ENCODE data around the gene EXOC1L.
"Not testable (repeated sequence)": the region's sequence is repeated elsewhere in the genome, so short reads cannot be mapped to it uniquely, and the experiment has no call there.

The EXOC1L gene

GRCh38 chr4:55838952-55839351 is 19.4 kb downstream of the EXOC1L start:
- no peak for DNase-seq

DNA sequence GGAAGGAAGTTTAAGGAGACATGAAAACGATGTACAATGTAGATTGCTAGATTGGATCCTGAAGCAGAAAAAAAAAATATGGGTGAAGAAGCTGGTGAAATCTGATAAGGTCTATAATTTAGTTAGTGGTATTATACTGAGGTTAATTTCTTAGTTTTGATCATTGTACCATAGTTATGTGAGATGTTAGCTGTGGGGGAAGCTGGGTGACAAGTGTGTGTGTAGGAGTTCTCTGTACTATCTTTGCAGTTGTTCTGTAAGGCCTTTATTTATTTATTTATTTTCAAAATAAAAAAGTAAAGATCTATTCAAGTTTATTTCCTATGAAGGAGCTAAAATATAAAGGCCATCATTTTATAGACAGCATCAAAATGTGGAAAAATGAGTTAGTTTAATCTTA is 21.4 kb downstream of the EXOC1L start:
- no peak for DNase-seq

GRCh38 chr4:55841373-55842239 is 22.0 kb downstream of the EXOC1L start:
- DNase-seq: not testable (repeated sequence)

DNA sequence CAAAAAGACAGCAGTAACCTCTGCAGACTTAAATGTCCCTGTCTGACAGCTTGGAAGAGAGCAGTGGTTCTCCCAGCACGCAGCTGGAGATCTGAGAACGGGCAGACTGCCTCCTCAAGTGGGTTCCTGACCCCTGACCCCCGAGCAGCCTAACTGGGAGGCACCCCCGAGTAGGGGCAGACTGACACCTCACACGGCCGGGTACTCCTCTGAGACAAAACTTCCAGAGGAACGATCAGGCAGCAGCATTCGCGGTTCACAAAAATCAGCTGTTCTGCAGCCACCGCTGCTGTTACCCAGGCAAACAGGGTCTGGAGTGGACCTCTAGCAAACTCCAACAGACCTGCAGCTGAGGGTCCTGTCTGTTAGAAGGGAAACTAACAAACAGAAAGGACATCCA is 22.7 kb downstream of the EXOC1L start:
- DNase-seq: not testable (repeated sequence)

DNA sequence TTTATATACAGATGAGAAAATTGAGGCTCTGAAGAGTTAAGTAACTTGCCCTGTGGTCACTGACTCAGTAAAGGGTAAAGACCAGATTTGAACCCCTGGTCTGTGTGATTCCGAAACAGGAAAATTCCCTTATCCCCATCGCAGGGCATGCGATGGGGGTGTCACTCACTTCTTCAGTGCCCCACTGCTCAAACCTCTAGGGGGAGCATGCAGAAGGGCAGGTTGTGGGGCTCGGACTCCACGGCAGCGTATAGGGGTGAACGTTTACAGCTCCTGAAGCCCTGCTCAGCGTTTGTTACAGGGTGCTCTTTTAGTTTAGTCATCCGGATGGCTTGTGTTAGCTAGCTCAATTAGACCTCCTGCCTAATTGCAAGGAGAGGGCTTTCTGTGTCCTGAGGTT is 30.1 kb downstream of the EXOC1L start:
- no peak for DNase-seq

DNA sequence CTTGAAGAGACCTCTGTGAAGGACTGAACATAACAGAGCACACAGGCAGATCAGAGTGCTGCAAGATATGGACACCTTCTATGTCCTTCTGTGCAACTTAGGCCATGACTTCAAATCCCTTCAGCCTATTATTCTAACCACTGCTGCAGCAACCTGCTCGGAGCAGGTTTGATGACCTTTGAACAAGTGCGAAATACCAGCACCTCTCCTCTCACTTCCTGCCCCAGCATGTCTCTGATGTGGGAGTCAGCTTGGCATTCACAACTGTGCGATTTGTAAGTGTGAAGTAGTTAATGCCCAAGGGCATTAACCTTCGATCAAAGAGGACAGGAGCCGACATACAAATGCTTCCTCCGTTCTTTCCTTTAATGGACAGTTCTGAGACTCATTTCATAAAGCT is 32.3 kb downstream of the EXOC1L start:
- DNase-seq: no peak

DNA sequence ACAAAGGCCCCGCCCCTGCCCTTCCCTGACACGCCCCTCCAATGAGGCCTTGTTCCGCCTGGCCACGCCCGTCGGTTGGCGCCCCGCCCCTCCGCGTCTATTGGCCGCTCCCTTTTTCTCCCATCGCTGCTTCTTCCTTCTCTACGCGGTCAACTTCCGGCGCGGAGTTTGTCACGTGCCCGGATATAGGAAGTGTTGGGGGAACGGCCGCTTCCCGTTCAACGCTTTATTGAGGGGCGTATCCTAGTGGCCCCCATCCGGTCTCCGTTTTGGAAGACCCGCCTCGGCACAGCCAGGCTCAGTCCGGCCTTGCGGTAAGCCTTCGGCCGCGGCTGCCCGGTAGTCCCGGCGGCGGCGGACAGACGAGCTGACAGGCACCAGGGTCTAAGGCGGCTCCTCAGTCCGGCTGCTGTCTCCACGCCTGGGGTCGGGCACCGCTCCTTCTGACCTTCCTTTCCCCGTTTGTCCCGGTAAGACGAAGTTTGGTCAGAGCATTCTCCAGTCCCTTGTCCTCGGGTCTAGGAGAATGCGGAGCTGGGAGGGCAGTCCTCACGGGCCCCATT is 34.0 kb downstream of the EXOC1L start, which contains the start of gene EXOC1:
TSS of gene EXOC1 (plus strand) at position 165 of the 563 bp plus-strand sequence. CDS start 4,676 bp downstream, outside the sequence.
- peak; percentile 98 to 99 (median 98) for DNase-seq

DNA sequence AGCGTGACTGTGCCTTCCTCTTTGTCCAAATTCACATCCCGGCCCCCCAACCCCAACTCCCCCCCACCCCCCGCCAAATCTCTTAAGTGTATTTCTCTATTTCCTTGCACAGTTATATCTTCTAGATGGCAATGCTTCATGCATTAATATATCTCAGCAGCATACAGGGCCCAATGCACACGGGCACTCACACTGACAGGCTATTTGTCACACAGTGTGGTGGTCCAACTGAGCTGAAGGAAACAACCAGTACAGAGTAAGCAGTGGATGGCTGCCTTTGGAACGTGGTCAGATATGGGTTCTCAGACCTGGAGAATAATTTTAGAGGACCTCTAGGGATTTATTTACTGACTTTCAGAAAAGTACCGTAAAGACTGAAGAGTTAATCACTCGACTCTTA is 34.5 kb downstream of the EXOC1L start:
- peak in 2 of 3 donors; percentile 2 to 3 for DNase-seq

DNA sequence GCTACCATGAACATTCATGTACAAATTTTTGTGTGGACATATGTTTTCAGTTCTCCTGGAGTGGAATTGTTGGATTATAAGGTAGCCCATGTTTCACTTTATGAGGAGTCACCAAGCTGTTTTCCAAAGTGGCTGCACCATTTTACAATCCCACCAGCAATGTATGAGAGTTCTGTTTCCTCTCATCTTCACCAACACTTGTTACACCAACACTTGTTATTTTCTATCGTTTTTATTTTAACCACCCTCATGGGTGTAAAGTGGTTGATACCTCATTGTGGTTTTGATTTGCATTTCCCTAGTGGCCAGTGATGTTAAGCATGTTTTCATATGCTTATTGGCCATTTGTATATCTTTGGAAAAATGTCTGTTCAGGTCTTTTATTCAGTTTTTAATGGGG is 38.0 kb downstream of the EXOC1L start:
- no peak for DNase-seq

GRCh38 chr4:55859711-55860110 is 40.1 kb downstream of the EXOC1L start:
- no peak for DNase-seq

DNA sequence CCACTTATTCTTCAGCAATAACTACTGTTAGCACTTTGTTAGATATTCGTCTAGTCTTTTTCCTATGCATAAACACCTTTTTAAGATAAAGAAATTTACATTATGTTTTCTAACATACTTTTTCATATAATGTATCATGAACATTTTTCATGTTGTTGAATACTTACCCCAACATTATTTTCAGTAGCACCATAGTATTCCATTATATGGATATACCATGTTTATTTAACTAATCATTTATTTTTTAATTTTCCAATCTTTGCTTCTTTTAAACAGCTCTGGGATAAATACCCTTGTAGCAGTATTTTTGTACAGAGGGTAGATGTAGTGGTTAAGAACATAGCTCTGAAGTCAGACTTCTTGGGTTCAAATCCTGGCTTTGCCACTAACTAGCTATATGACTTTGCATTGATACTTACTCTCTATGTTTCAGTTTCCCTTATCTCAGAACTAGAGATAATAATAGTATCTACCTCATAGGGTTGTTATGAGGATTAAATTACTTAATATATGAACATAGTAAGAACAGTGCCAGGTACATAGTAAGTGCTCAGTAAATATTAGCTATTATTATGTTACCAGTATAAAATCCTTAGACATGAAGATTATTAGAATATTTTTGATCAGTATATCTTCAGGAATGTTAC is 45.1 kb downstream of the EXOC1L start:
- no peak for DNase-seq

DNA sequence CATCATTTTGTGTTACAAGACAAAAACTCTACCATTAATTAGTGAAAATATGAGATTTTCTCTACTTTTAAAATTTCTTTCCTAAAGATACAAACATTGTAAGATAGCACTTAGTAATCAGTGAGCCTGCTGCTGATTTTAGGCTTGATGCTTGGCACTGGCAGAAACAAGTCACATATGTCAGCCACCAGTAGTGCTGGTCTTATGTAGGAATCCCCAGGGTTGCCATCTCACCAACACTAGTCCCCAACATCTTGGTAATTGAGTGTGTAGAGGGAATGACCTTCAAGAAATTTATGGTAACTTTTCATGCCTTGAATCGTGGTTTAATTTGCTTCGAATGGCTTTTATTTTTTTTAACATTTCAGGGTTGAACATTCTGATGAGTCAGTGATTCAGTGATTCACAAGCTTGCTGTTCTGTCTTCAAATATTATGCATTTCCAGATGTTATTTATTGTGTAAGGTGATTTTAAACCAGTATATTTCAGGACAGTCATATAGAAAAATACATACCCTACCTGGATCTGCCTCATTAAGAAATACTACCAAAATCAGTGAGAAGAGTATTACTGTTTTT is 45.7 kb downstream of the EXOC1L start:
- DNase-seq: peak; percentile 1 to 60 (median 57)

- peak; percentile 73 to 92 (median 91) for DNase-seq
These were observed 46.8 kb downstream of the EXOC1L start for GRCh38 chr4:55866290-55866907.

DNA sequence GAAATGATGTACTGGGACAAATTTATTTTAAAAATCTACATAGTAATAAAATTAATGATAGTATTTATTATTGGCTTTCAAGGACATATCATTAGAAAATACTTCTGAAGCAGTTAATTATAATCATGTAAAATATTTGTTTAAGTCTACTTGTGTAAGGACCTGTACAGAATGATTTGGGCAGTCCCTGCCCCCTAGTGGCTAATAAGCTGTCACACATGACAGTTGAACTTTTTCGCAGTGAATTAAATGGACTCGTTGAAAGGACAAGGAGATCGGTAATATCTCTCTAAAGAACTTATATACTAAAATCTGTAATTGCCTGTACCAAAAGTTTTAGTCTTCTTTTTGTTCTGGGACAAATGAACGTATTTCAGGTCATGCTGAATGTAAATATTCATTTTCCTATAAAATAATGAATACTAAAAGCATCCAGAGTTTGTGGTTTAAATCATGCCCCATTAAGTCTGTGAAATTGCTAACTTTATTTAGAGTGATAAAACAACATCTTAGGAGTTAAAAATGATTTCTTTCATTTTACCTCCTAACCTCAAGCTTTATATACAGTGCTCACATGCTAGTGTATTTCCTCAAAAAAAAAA is 47.5 kb downstream of the EXOC1L start:
- peak; percentile 70 to 80 (median 77) for DNase-seq

DNA sequence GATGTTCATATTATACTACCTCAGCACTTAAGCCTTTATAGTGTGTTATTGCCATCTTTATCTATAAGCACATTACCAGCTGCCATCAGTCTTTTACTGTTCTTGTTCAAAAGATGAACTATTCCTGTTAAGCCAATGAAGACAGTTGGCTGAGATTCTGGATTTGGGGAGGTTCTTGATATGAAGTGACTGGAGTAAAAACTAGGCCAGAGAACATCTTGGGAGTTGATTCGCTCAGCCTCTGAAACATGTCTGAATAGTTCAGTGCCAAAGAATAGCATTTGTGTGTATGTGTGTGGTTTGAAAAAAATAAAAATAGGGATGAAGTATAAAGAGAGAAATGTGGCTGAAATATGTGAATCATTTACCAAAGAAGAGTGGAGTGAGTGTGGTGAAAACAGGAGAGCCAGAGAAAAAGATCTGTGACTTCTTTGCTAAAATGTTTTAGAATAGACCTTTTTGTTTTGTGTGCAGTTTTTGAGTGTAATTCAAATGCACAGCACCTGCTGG is 49.0 kb downstream of the EXOC1L start:
- DNase-seq: no peak

DNA sequence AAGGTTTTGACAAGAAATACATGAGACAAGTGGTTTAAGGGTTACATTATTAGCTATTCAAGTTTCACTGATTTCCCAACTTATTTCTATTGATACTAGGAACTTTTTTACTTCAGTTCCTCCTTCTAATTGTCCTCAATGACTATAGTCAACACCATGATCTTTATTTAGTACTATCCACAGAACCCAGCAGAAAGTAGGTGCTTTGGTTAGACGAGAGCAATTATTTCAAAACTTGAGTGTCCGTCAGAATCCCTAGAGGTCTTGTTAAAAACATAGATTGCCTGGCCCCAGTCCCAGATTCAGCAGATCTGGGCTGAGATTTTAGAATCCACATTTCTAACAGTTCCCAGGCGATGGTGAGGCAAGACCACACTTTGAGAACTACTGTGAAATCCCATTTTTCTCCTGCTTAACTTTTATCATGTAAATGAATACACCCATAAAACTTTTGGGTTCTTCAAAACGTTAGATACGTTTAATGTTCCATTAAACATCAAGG is 51.8 kb downstream of the EXOC1L start:
- DNase-seq: no peak

GRCh38 chr4:55874831-55875230 is 55.2 kb downstream of the EXOC1L start:
- no peak for DNase-seq

DNA sequence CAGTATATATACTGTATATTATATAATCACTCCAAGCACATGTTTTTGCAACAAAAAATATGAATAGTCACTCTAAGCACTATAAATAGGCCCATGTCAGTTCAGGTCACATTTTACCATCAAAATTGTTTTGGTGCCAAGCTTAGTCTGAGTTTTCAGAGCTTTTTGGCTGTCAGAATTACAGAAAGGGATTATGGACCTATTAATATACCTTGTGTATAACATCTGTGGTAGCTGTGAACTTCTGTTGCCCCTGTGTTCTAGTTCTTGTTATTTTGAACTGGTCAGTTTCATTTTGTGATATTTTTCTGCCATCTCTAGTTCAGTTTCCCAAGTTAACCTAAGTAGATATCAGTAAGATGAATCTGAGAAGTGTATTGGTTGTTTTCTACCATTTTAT is 56.8 kb downstream of the EXOC1L start:
- no peak for DNase-seq

GRCh38 chr4:55879224-55879623 is 59.6 kb downstream of the EXOC1L start:
- no peak for DNase-seq

DNA sequence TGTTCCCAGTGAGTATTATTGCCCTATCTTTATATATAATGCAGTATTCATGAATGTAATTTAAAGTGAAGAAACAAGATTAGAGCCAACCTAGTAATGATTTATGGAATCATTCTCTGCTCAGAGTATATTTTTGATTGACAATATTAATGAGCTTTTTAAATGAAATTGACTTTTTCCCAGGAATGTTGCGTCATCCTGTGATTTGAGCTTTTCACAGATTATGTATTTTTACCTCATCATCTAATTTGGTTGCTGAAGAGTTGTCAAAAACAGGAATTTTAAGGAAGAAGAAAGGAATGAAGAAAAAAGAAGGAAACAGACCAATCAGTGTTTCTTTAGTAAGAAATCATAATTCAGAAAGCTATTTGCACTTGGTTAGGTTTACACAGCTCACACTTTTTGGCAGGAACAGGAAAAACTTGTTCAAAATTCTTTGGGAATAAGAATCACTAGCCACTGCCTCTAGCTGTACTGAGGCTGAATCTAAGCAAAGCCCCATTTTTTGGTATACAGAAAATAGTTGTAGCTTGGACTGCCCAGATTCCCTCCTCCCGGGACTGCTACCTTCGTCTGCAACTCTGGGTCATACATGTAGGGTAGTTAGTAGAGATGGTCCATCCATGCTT is 61.2 kb downstream of the EXOC1L start:
- no peak for DNase-seq

DNA sequence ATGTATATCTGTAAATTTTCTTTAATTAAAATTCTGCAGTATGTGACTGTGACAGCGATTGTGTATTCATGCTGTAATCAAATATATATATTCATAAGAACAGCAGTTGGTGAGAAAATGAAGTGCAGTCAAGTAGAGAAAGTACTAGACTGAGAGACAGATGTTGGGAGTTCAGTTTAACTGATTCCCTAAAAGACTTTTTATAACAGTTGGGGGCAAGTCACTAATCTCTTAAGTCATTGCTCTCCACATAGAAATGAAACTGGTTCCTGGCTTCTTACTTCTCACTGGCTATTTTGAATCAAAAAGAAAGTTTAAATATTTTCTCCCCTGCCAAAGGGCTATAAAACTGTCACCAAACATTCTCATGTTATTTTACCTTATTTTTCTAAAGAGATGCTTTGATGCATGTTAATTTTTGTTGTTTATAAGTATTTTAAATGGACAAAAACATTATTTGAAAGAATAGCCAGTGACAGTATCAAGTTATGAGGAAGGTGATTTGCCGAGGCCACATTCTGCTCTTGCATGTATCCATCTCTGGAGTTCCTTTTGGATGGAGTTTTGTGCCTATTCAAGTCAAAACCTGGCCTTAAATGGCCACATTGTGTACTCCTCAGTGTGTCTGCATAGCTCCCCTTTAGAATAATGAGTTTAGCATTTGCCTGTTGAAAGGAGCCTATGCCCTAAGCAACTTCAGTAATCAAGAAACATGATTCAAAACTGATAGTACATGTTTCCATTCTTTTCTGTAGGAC is 64.7 kb downstream of the EXOC1L start:
- no peak for DNase-seq

Data from suppressor macrophage treated with lipopolysaccharide for 1 hour (primary cell).